Gastroesophageal sphincter (tissue), 3 donors: ENCODE measurements around the gene RNF123.

Source experiments
- CTCF ChIP-seq, 4 experiments: fragments of 200-600 bp in 2 of 4; fragments of 450-650 bp in 2 of 4; sonication (generic) in 1 of 4; IDR thresholded peaks; one replicate each; pipeline ENCODE4 v1.5.1; 2017 to 2019; ENCODE audit warnings: antibody characterized with exemption in 4 of 4, mild to moderate bottlenecking in 2 of 4, moderate library complexity in 2 of 4
- EP300 ChIP-seq: sonication (generic); formaldehyde crosslinking; IDR thresholded peaks from one replicate; pipeline ENCODE4 v1.6.1; 2017; ENCODE audit warnings: antibody characterized with exemption, mild to moderate bottlenecking
- POLR2A ChIP-seq, 2 donors: fragments of 450-650 bp; IDR thresholded peaks; one replicate each; pipeline ENCODE4 v1.6.1; 2017; ENCODE audit warnings: antibody characterized with exemption in 2 of 2, mild to moderate bottlenecking in 2 of 2, moderate library complexity in 1 of 2
- POLR2AphosphoS5 ChIP-seq: sonication (generic); formaldehyde crosslinking; IDR thresholded peaks from one replicate; pipeline ENCODE4 v1.6.1; 2017; ENCODE audit warnings: antibody characterized with exemption

- no peak for TF ChIP-seq CTCF (IDR thresholded peaks at IDR 0.05)
- no peak for TF ChIP-seq POLR2A (IDR thresholded peaks at IDR 0.05)
- TF ChIP-seq EP300 = no peak
- TF ChIP-seq POLR2AphosphoS5 = no peak
These were observed 30.6 kb upstream of the RNF123 start for GRCh38 chr3:49658711-49659110.
